ENCODE results near the gene HOXB6.

Gene HOXB6

DNA sequence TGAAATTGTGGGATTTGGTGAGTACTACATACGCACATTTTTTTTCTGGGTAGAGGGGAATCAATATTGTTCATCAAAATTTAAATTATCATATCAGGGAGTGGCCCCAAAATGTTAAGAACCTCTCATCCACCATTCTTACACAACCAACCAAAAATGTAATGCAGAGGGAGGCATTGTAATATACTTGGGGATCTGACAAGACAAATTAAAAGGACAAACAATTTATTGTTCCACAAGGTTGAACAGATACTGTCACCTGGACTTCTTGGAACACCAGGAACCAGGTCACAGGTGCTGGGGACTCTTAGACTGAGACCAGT, 36.0 kb upstream of the HOXB6 start:
- in situ Hi-C loops (cut with HindIII; ENCODE audit: low sequenced_read_pairs): no loop called here
- no peak for DNase-seq (ENCODE audit: low read depth)
- TF ChIP-seq, protein P1, sequence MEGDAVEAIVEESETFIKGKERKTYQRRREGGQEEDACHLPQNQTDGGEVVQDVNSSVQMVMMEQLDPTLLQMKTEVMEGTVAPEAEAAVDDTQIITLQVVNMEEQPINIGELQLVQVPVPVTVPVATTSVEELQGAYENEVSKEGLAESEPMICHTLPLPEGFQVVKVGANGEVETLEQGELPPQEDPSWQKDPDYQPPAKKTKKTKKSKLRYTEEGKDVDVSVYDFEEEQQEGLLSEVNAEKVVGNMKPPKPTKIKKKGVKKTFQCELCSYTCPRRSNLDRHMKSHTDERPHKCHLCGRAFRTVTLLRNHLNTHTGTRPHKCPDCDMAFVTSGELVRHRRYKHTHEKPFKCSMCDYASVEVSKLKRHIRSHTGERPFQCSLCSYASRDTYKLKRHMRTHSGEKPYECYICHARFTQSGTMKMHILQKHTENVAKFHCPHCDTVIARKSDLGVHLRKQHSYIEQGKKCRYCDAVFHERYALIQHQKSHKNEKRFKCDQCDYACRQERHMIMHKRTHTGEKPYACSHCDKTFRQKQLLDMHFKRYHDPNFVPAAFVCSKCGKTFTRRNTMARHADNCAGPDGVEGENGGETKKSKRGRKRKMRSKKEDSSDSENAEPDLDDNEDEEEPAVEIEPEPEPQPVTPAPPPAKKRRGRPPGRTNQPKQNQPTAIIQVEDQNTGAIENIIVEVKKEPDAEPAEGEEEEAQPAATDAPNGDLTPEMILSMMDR (IDR thresholded peaks at IDR 0.05; ENCODE audit: low read depth, low read length, missing control alignments): no peak
- no peak overlapping the region for H3K4me3 ChIP-seq (ENCODE audit: low read depth, low read length)

DNA sequence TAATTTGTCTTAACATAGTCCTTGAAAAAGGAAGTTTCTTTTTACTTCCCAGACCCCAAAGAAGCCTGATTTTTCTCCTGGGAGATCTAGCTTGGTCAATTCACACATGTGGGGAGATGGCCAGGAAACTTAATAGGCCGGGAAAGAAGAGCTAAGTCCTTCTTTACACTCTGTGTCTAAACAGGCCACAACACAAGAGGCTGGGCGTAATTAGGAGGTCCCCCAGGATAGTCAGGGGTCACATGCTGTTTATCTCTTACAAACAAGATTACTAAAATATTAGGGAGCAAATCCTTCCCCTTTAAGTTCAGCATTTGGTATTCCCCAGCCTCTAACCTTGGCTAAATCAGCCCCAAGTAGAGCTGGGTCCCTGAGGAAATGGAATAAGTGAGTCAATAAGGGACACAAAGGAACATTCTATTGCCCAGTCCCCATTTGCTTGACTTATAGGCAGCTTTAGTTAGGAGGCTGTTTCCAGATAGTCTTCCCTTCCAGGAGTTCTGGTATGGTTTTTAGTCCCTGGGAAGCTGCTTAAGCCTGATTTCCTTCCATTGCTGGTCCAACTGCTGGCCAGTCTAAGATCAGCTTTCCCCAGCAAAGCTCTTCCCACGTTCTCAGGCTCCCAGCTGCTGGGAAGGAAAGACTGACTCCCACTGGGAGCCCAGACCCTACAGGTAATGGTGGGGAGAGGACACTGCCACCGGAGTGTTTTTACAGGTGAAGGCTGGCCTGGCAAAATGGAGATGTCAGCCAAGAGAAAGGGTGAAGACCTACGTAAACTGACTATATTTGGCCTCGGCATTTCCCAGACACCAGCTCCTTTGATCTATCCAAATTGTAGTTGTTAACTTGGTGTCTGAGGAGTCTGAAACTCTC, 35.4 kb upstream of the HOXB6 start:
- DNase-seq (ENCODE audit: low read depth): no peak
- in situ Hi-C loops (cut with HindIII; ENCODE audit: low sequenced_read_pairs): no loop called here
- TF ChIP-seq, protein P1 (IDR thresholded peaks at IDR 0.05; ENCODE audit: low read depth, low read length, missing control alignments): no peak

DNA sequence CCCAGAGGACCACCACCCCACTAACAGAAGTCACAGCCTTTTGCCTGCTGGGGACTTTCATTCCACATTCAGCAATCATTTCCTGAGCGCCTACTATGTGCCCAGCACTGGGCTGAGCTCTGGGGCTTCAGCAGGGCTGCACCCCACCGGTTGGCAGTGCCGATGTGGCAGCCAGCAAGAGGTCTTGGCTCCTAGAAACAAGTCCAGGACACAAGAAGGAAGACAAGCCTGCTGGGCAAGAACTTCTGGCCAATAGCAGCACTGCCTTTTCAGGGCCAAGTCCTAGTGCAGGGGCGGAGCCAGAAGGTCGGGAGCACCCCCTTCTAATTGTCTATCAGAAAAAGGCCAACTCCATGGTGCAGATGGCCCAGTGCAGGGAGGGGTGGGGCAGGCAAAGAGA, 34.4 kb upstream of the HOXB6 start:
- DNase-seq (ENCODE audit: low read depth): no peak
- TF ChIP-seq, protein P1 (IDR thresholded peaks at IDR 0.05; ENCODE audit: low read depth, low read length, missing control alignments): no peak
- H3K4me3 ChIP-seq (ENCODE audit: low read depth, low read length): no peak overlapping the region
- in situ Hi-C loops (cut with HindIII; ENCODE audit: low sequenced_read_pairs): no loop called here

More for the DNA sequence above, 35.4 kb upstream of the HOXB6 start:
- H3K4me3 ChIP-seq (ENCODE audit: low read depth, low read length): no peak overlapping the region

GRCh38 chr17:48637323-48638260, 32.8 kb upstream of the HOXB6 start:
- TF ChIP-seq, protein P1 (IDR thresholded peaks at IDR 0.05; ENCODE audit: low read depth, low read length, missing control alignments): no peak
- H3K4me3 ChIP-seq (ENCODE audit: low read depth, low read length): no peak overlapping the region
- DNase-seq (ENCODE audit: low read depth): no peak
- in situ Hi-C loops (cut with HindIII; ENCODE audit: low sequenced_read_pairs): no loop called here

DNA sequence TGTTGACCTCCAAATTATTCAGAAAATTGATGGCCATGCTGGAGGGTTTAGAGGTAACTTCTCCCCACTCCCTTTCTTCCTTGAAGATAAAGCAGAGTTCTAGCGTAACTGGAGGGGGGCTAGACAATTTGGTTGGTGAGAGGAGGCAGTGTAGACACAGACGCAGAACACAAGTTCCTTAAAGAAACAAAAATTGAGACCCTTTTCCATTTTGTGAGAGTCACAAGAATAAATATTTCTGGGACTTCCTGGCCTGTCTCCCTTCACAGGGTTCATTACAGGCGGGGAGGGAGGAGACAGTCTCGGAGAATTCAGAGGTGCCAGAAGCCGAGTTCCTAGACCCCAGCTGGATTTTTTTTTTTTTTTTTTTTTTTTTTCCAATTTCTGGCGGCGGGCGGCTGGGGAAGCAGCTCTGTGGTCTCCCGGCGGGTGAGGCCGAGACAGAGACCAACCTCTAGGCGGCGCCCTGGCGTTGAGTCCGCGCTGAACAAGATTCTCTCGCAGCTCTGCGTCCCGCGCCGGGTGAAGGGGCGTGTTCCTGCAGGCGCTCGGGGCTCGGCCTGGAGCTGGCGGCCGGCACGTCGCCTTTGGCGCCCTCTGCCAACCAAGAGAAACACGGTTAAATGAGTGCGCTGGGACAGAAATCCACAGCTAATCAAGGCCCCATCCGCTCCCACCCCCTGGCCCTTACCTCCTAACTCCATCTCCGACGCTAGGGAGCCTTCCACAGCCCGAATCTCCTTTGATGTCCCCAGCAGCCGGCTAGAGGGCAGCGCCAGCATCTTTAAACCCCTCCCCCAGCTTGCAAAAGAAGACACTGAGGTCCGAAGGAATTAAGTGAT, 31.6 kb upstream of the HOXB6 start:
- TF ChIP-seq, protein P1 (IDR thresholded peaks at IDR 0.05; ENCODE audit: low read depth, low read length, missing control alignments): peak; percentile 41
- H3K4me3 ChIP-seq (ENCODE audit: low read depth, low read length): no peak overlapping the region
- in situ Hi-C loops (cut with HindIII; ENCODE audit: low sequenced_read_pairs): no loop called here
- DNase-seq (ENCODE audit: low read depth): no peak
